Stimulated activated CD4-positive, alpha-beta T cell treated with anti-CD3 and anti-CD28 coated beads, TNF-alpha, amount 100 ng/mL, for 48 hours (primary cell): Measurements from ENCODE around the gene PTPRCAP.
"Not testable (repeated sequence)": the region's sequence is repeated elsewhere in the genome, so short reads cannot be mapped to it uniquely, and the experiment has no call there.

Source experiments
- DNase-seq, 3 donors: peaks; one replicate each; pipeline ENCODE4 v3.0.0-alpha.2; 2020; ENCODE audit warnings: low read depth in 3 of 3

The PTPRCAP gene

DNA sequence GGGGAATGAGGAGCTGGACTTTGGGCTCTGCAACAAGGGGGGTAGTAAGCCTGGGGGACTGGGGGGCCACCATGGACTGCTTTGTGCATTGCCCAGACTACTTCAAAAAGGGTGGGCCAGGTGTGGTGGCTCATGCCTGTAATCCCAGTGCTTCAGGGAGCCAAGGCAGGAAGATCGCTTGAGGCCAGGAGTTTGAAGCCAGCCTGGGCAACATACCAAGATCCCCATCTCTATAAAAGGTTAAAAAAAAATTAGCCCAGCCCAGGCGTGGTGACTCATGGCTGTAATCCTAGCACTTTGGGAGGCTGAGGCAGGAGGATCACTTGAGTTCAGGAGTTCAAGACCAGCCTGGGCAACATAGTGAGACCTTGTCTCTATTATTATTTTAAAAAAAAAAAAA lies 28.0 kb upstream of the PTPRCAP start:
- DNase-seq = not testable (repeated sequence)

DNA sequence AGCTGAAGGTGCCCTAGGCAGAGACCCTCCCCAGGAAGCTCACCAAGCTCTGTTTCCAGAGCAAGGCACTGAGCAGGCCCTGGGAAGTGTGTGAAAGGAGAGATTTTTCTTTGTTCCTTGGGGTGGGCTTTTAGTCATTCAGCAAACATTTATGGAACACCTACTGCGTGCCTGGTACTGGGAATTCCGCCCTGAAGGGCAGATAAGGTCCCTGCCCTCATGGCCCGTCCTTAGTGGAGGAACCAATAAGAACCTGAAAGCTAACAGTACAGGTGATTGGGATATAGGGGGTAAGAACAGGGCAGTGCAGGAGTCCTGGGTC lies 27.7 kb upstream of the PTPRCAP start:
- DNase-seq = no peak

DNA sequence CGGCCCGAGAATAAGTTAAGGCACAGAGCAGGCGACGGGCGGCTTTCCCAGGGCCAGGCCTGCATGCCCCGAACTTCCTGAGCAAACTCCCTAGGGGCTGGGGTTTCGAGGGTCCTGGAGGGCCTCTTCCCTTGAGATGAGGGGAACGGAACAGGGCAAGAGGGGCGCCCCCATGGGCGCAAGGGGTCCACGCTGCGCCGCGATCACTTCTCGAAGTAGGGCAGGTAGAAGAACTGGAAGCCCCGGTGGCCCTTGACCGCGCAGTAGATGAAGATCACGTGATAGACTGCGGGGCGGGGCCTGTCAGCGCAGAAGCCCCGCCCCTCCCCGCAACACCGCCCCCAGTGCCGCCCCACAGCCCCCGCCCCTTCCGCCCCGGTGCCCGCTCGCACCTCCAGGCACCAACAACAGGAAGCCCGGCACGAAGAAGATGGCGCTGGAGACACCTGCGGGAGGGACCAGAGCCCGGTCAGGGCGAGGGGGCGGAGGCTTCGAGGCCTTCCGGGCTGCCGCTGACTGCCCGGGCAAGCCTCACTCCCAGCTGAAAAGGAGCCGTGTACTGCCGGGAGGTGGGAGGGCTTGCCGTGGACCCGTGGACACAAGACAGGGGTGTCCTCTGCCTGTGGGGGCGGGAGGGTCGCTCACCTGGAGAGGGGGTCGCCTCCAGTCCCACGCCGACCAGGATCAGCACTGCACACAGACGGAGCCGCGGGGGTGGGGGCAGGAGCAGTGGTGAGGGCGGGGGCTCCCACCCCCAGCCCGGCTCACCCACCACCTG lies 27.1 kb upstream of the PTPRCAP start:
- DNase-seq = peak; percentile 86 to 93 (median 90)

DNA sequence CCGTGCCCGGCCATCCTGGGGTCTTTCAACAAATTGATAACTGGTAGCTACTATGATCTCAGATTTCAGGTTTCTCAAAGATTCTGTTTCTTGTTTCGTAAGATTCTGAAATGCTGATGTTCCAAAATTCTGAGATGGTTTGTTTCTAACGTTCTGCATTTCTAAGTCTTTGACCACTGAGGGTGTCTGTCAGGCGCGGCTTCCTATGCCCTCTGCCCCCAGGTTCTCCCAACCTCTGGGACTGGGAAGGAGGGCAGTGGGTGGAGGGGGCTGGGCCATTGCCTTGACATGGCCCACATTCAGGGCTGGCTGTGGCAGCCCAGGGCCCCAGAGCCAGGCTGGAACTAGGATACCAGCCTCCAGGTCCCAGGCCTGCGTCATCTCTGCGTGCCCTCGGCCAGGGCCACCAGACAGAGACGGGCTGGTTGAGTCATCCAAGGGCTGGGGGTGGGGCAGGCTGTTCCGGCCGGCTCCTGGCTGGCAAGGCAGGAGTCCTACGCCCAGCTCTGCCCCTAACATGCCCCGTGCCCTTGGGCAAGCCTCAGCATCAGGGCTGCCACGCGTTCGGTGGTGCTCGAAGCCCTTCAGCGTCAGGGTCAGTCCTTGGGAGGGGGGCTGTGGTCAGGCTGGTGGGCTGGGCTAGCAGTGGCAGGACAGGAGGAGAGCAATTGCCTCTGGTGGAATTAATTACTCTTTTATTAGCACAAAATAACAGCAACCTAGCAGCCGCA lies 26.4 kb upstream of the PTPRCAP start:
- no peak for DNase-seq

DNA sequence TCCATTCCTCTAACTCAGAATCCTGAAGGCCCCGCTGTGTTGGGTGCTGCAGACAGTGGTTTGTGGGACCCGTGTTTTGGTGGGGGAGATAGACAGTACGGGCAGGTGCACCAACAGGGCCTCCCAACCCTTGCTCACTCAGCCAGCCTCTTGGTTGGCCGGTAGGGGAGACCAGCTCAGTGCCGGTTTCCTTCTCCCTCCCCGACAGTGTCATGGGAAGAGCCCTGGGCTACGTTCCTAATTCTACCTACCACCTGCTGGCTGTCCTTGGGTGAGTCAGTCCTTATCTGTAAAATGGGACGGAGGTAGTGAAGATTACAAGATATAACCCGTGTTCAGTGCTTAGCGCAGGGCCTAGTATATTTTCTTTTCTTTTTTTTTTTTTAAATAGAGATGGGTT lies 25.7 kb upstream of the PTPRCAP start:
- DNase-seq = no peak

DNA sequence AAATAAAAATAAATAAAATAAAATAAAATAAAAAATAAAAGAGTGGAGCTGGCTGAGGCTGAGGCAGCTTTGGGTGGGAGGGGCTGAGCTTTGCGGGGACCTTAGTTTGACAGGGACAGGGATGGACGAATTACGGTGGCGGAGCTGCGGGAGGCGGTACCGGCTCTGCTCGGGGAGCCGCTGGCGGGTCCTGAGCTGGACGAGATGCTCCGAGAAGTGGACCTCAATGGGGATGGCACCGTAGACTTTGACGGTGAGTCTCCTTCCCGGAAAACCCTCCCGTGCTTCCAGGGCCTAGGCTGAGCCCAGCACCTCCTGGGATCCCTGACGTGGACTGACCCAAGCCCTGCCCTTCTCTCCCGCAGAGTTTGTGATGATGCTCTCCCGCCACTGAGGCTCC lies 20.8 kb upstream of the PTPRCAP start:
- no peak for DNase-seq

DNA sequence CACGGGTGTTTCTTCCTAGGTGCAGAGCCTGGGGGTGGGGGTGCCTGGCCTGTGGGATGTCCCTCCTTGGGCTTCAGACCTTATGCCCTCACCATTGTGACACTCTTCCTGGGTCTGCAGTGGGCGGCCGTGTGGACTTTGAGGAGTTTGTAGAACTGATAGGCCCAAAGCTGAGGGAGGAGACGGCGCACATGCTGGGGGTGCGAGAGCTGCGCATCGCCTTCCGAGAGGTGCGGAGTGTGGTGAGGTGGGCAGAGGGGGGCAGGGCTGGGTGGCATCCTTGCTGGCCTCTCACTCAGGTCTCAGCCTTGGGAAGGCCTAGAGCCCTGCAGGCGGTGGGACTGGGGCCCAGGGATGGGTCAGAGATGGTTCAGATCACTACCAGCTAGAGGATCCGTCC lies 20.0 kb upstream of the PTPRCAP start:
- DNase-seq = no peak

DNA sequence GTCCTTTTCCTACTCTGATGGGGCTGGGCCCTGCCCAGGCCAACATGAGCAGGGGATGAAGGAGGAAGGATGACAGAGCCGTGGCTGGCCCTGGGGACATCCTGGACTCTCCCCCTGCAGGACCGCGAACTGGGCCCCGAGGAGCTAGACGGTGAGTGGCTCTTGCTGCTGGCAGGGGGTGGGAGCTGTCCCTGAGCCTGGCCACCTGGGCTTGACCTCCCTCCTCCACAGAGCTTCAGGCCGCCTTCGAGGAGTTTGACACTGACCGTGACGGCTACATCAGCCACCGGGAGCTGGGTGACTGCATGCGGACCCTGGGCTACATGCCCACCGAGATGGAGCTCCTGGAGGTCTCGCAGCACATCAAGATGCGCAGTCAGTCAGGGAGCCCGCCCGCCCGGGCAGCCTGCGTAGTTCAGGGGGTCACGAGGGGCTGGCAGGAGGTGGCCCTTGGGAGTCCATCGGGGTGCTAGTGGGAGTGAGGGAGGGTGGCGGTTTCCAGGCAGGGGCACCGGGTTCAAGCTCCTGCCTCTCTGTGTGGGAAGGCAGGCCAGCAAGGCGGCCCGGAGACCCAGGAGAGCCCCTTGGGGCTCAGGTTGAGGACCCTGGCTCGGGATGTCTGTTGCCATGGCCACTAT lies 18.7 kb upstream of the PTPRCAP start:
- DNase-seq = no peak

DNA sequence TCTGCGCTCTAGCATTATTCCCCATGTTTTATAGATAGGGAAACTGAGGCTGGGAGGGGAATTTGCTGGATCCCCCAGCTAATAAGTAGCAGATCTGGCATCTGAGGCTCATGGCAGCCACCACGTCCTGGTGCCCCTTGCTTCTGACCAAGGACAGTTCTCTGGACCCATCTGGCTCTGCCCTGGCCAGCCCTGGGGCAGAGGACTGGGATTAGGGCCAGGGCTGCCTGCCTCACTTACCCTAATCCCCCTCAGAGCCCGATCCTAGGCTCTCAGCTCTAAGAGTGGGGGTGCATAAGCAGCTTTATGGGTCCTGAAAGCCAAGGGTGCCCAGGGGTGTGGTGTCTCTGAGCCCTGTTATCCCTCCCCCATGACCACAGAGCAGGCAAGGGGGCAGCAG lies 17.6 kb upstream of the PTPRCAP start, which contains the start of gene CABP4:
TSS of gene CABP4 (plus strand) at position 301 of the 400 bp plus-strand sequence. CDS start at position 371, 70 bp downstream.
- DNase-seq = no peak

DNA sequence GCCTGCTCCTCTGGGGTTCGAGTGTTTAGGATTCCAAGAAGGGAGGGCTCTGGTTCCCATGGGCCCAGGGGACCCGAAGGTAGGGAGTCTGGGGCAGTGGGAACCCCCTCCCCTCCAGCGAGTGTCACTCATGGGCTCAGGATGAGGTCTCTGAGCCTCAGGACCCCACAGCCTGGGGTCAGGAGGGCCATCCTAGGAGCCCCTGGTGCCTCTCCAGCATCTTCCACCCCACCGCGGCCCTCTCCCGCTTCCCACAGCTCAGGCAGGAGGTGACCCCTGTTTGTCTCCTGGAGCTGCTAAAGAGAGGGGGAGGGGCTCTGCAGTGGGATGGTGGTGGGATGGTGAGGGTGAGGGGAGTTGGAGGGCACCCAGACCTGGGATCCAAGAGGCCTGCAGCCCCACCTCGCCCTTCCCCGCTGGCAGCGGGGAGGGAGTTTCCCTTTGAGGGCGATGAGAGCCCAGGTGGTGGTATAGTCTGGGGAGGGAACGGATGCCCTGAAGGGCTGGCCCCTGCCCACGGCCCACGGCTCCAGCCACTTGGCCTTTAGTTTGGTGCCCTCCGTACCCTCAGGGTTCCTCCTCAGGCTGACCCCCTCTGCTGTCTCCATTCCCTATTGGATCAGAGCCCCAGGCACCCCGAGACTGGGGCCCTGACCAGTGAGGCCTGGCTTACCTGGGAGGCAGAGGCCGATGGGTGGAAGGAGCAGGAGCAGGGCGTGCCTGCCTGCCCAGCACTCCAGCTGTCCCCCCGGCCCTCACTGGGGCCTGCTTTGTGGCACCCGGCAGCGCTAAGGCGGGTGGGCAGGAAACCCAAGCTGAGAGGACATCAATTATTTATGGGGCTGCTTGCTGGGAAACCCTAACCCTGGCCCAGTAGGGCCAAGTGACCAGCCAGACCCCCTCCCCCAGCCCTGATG lies 16.6 kb upstream of the PTPRCAP start:
- no peak for DNase-seq

DNA sequence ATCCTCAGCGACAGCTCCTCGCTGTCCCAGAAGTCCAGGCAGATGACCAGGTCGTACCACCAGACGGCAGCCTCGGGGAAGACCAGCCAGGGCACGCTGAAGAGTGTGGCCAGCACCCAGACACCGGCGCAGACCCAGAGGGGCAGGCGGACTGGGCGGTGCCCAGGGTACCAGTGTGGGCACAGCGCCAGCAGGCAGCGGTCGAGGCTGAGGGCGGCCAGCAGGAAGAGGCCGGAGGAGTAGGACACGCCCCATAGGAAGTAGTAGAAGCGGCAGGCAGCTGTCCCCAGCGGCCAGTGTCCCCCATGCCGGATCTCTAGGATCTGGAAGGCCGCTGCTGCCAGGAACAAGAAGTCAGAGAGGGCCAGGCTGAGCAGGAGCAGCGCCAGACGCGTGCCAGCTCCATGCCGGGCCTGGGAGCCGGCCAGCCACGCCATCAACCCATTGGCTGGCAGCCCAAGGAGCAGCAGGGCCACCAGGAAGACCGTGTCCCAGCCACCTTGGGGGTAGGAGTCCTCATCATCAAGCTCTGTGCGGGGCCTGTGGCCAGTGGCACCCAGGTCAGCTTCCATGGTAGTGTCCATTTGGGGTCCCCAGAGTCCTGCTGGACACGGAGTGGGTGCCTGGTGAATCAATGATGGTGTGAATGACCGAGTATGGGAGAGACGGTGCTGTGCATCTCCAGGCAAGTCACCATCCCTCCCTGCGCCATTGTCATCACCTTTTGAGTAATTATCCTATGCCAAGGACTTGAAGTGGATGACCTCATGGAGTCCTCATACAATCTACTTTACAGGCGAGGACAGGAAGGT lies 14.9 kb upstream of the PTPRCAP start, which contains the start of gene GPR152:
TSS of gene GPR152 (minus strand) at position 589 of the 812 bp plus-strand sequence. CDS start at position 584, 5 bp downstream.
- DNase-seq = no peak

DNA sequence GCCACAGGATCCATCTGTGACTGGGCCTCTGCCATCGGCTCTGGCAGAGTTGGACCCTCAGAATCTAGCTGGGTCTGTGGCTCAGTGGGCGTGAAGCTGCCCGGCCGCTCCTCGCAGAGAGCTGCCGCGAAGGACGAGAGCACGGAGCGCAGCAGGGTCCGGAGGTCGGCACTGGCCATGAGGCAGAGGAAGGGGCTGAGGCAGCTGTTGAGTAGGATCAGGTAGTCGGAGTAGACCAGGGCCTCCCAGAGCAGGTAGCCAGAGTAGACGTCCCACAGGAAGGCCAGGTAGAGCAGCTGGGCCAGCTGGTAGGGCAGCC lies 14.1 kb upstream of the PTPRCAP start:
- no peak for DNase-seq

DNA sequence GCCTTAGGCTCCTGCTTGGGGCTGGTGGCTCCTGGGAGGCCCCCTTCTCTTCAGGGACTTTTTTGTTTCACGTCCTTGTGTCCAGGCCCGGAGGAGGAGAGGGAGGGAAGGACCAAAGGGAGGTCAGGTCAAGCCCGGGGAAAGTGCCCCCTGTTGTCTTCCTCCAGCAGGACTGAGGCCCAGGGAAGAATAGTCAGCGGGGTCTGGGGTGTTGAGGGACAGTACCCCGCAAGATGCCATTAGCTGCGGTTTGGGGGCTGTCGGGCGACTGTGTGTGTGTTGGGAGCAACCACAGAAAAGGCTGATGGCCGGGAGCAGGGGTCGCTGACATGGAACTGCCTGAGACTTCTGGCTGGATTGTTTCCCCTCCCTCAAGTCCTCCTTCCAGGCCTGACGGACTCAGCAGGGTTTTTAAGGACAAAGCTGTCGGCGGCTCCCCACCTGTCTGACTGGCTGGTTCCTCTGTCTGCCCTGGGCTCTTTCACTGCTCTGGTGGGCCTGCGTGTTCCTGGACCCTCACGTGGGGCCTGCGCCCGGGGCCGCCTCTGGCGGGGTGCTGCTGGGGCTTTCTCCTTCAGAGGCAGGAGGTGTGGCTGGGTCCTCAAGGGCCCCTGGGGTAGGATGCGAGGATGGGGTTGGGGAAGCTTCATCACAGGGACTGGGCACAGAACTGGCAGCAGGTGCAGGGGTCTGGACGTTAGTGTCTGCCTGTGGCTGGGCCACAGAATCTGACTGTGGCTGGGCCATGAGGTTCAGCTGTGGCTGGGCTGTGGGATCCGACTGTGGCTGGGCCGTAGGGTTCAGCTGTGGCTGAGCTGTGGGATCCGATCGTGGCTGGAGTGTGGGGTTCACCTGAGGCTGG lies 13.5 kb upstream of the PTPRCAP start:
- DNase-seq = no peak

DNA sequence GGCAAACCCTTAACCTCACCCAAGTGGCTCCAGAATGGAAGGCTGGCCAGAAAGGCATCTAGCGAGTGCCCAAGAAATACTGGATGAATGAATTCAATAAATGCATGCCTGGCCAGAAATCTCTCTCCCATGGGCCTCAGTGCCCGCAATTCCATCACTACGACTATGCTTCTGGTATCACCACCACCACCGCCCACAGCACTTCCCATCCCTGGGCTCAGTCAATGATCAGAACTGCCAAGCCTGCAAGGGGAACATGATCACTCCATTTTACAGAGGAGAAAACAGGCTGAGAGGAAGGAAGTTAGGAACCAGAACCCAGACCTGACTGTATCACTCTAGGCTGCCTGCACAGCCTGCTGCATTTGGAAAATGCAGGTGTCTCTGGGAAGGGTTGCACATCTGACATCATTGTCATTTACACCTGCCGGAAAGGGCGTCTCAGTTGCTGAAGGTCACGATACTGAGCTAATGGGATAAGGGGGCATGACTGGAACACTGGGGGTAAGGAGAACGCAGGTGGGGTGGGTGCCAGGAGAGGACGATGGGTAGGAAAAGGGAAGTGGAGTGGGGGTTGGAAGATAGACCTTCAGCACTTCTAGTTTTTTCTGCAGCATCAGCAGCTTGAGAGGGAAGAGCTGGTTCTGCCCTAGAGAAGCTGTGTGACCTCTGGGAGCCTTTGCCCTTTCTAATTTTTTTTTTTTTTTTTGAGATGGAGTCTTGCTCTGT lies 11.8 kb upstream of the PTPRCAP start:
- no peak for DNase-seq

DNA sequence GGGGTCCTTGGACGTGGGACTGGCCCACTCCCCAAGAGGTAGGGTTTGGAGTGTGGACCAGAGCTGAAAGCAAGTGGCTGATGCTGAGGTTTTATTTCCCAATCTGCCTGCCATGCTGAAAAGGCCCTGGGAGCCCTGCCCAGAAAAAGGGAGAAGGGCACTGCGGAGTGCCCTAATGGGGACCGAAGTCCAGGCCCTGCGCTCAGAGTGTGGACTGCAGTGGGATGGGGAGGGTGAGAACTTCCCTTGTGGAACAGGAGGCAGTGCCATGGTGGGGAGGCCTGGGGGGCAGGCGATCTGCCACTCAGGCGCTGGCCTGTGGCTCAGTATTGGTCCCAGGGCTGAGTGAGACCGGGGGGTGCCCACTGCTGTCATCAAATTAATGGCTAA lies 10.7 kb upstream of the PTPRCAP start:
- DNase-seq = no peak

DNA sequence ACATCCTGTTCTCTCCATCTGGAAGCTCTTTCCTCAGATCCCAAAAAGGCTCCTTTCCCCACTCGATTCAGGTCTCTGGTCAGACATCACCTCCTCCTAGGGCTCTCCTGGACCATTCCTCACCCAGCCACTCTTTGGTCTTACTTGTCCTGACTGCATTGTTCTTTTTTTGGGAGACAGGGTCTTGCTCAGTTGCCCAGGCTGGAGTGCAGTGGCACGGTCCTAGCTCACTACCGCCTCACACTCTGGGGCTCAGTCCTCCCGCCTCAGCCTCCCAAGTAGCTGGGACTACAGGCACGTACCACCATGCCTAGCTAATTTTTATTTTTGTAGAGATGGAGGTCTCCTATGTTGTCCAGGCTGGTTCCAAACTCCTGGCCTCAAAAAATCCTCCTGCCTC lies 8.0 kb upstream of the PTPRCAP start:
- no peak for DNase-seq

DNA sequence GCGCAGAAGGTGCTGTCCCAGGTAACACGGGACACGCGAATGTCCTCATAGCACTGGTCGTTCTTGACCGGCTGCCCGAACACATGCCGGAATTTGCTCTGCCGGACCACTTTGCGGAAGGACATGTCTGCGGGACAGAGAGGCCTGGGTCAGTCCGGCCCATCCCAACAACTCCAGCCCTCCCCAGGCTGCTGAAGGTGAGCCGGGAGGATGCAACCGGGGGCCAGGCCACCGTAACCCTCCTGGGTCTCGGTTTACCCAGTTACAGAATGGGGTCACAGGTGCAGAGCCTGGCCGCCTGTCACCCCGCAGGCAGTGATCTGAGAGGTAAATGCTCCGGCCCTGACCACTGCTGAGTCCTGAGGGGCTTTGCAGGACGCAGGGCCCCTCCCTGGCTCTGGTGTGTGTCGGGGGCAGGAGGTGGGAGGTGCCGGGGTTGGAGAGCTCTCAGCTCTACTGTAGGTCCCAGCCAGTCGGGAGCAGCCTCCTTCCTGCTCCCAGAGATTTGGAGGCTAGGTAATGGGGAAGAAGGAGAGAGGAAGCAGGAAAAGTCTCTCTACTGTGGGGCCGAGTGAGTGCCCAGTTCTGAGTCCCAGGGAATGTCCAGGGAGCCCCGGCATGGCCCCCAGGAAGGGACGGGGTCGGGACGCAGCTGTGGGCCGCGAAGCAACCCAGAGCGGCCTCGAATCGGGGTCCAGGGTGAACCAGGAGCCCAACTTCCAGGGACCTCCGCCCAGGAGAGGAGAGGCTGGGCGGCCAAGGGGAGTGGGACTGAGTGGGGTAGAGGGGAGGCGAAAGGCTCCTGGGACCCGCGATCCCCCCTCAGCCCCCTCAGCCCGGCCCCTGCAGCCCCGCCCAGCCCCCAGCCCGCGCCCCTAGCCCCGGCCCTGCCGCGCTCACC lies 5.3 kb upstream of the PTPRCAP start:
- DNase-seq = no peak

DNA sequence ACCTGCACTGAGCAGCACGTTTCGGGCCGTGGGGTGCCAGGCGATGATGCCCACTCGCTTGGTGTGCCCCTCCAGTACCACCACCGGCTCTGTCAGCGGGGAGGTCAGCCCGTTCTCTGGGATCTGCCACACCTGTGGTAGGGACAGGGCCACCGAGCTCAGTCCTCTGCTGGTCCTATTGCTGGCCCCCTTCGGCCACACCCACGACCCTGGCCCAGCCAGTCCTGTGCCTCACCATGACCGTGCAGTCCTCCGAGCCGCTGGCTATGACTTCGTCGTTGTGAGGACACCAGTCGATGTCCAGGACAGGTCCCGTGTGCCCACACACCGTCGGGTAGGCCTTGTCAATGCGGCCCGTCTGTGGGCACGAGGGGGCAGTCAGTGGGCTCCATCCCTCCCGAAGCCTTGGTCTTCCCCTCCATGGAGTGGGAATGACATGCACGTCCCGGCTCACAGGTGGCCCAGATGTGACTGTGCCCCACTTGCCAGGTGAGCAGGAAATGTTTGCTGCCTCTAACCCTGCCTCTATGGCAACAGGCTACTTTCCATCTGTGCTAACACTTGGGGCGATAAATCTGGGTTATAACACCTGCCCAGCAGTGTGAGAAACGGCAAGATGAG lies 4.4 kb upstream of the PTPRCAP start:
- no peak for DNase-seq
